Activated T-helper 1 cell treated with Interleukin-2 at 50 U/mL for 16 hours (primary cell): Measurements from ENCODE around the gene SPATA2L.
"Not testable (repeated sequence)": the region's sequence is repeated elsewhere in the genome, so short reads cannot be mapped to it uniquely, and the experiment has no call there.

ENCODE experiments used
- DNase-seq: peaks from one replicate; pipeline ENCODE4 v3.0.0-alpha.2; 2020; ENCODE audit warnings: low read depth

Gene SPATA2L

GRCh38 chr16:89690392-89690901, 11.1 kb downstream of the SPATA2L start:
- DNase-seq = no peak

- not testable (repeated sequence) for DNase-seq
These were observed 11.9 kb downstream of the SPATA2L start for GRCh38 chr16:89689621-89690020.

GRCh38 chr16:89689142-89689541, 12.4 kb downstream of the SPATA2L start:
- no peak for DNase-seq

GRCh38 chr16:89688395-89688794, 13.1 kb downstream of the SPATA2L start:
- no peak for DNase-seq

GRCh38 chr16:89687092-89687940, 14.2 kb downstream of the SPATA2L start:
- no peak for DNase-seq

- peak; percentile 86 for DNase-seq
These were observed 14.9 kb downstream of the SPATA2L start, which contains the start of gene CDK10 for GRCh38 chr16:89686520-89687091. Gene CDK10, plus strand, starts transcription at chr16:89686689. Its CDS starts 22 bp downstream, at chr16:89686711.

- no peak for DNase-seq
These were observed 15.6 kb downstream of the SPATA2L start for GRCh38 chr16:89685916-89686315.

GRCh38 chr16:89678258-89678657, 23.2 kb downstream of the SPATA2L start:
- DNase-seq = no peak

- no peak for DNase-seq
These were observed 29.1 kb downstream of the SPATA2L start for GRCh38 chr16:89672177-89672941.

- DNase-seq = not testable (repeated sequence)
These were observed 29.9 kb downstream of the SPATA2L start for GRCh38 chr16:89671565-89671964.

GRCh38 chr16:89670496-89671431, 30.7 kb downstream of the SPATA2L start:
- DNase-seq = no peak

- no peak for DNase-seq
These were observed 31.8 kb downstream of the SPATA2L start for GRCh38 chr16:89669755-89670154.

- DNase-seq = no peak
These were observed 32.7 kb downstream of the SPATA2L start for GRCh38 chr16:89668790-89669158.

GRCh38 chr16:89667633-89668032, 33.9 kb downstream of the SPATA2L start:
- DNase-seq = no peak

- not testable (repeated sequence) for DNase-seq
These were observed 34.5 kb downstream of the SPATA2L start for GRCh38 chr16:89667000-89667399.

- DNase-seq = not testable (repeated sequence)
These were observed 37.3 kb downstream of the SPATA2L start for GRCh38 chr16:89664238-89664637.

- DNase-seq = no peak
These were observed 40.3 kb downstream of the SPATA2L start for GRCh38 chr16:89661215-89661614.

- DNase-seq = no peak
These were observed 41.4 kb downstream of the SPATA2L start for GRCh38 chr16:89660146-89660545.

GRCh38 chr16:89658221-89658879, 43.2 kb downstream of the SPATA2L start:
- DNase-seq = no peak

- DNase-seq = peak; percentile 91
These were observed 43.9 kb downstream of the SPATA2L start, which contains the start of the genes CHMP1A and SPATA33 for GRCh38 chr16:89657442-89658220. Gene CHMP1A, minus strand, starts transcription at chr16:89657708. Its CDS starts 120 bp downstream, at chr16:89657588. Gene SPATA33, plus strand, starts transcription at chr16:89657836. Its CDS starts 76 bp downstream, at chr16:89657912.
